Mucosa of descending colon (tissue), 3 donors: ENCODE data around the gene CTU2. TPM values are rescaled to one million over a fixed set of nuclear protein-coding genes. Genes with fewer than 3 reads are reported as not detected.
A peak's percentile ranks its signal among the peaks of the same experiment; 100 is the strongest.

ENCODE experiments used
- ATAC-seq: fragments of 200-7000 bp; cut with Tn5 transposase; one replicate; pipeline ENCODE4 v1.9.1; 2020; ENCODE audit warnings: mild to moderate bottlenecking, moderate library complexity
- DNase-seq, 3 donors: peaks; one replicate each; pipeline ENCODE4 v3.0.0-alpha.2; 2020
- H3K36me3 ChIP-seq: fragments of 200-600 bp; one replicate; pipeline ENCODE4 v1.8.0; 2021; ENCODE audit warnings: low read depth, mild to moderate bottlenecking
- H3K4me1 ChIP-seq: fragments of 200-600 bp; one replicate; pipeline ENCODE4 v1.8.0; 2021; ENCODE audit warnings: low read depth, mild to moderate bottlenecking
- H3K4me3 ChIP-seq: fragments of 200-600 bp; one replicate; pipeline ENCODE4 v1.8.0; 2021; ENCODE audit warnings: mild to moderate bottlenecking
- H3K9me3 ChIP-seq: fragments of 200-600 bp; one replicate; pipeline ENCODE4 v1.8.0; 2021; ENCODE audit warnings: mild to moderate bottlenecking
- CTCF ChIP-seq: fragments of 200-600 bp; IDR thresholded peaks from one replicate; pipeline ENCODE4 v1.8.0; 2022; ENCODE audit warnings: antibody characterized with exemption, mild to moderate bottlenecking
- intact Hi-C, 2 donors: fragments of 100-400 bp; cut with DNase I in 1 of 2; cut with micrococcal nuclease in 1 of 2; formaldehyde crosslinking; loops; one replicate each; pipeline versions ENCODE4 v1.11.0 to v1.11.1; 2022; cut with DNase I, micrococcal nuclease
- total RNA-seq, 3 donors: library from RNA; stranded (reverse); fragmentation: NEBNext Ultra II Directional in 2 of 3; extraction: Animal tissue kit (Norgen Biotek cat#: 25700) in 2 of 3; gene quantifications; one replicate each; pipeline versions ENCODE4 v1.2.1 to v1.2.4, GENCODE V29; 2021 to 2023
- donor health status: DM: no; HTN: no; CAD: no; lungs with moderate emphysema.
- donor health status: DM: no; HTN: no; CAD: no.
- donor health status: DM: no; HTN: yes; CAD: no.

Gene CTU2
- total RNA-seq, 3 donors from 2014 or later: 9.6 to 16.1 (median 13.6) TPM

- no peak for DNase-seq
- Histone ChIP-seq H3K4me1 (peaks cover 3% of the 10 kb centered on the region), H3K9me3 (no peaks in the 10 kb centered on the region), H3K36me3 (no peaks in the 10 kb centered on the region), H3K4me3 (no peak overlapping the region)
- no peak for ATAC-seq
- no peak for TF ChIP-seq CTCF
- intact Hi-C loops: no loop called here
Observed at GRCh38 chr16:88712362-88712979, 6.2 kb downstream of the CTU2 start.

GRCh38 chr16:88713054-88713453 lies 6.8 kb downstream of the CTU2 start:
- TF ChIP-seq CTCF: no peak
- H3K36me3 ChIP-seq: no peaks in the 10 kb centered on the region

GRCh38 chr16:88713568-88714419 lies 7.5 kb downstream of the CTU2 start:
- Histone ChIP-seq H3K4me1 (no peaks in the 10 kb centered on the region), H3K9me3 (no peaks in the 10 kb centered on the region), H3K36me3 (no peaks in the 10 kb centered on the region), H3K4me3 (no peak overlapping the region)
- ATAC-seq: peak; percentile 52
- TF ChIP-seq CTCF: no peak
- no peak for DNase-seq
- intact Hi-C loops: no loop called here

More at GRCh38 chr16:88713054-88713453, 6.8 kb downstream of the CTU2 start:
- no peak overlapping the region for H3K4me3 ChIP-seq
- H3K4me1 ChIP-seq: no peaks in the 10 kb centered on the region
- intact Hi-C loops: no loop called here
- no peaks in the 10 kb centered on the region for H3K9me3 ChIP-seq
- no peak for ATAC-seq
- DNase-seq: no peak

- TF ChIP-seq CTCF: no peak
- no peak for ATAC-seq
- Histone ChIP-seq H3K4me1 (no peaks in the 10 kb centered on the region), H3K36me3 (no peaks in the 10 kb centered on the region), H3K9me3 (no peaks in the 10 kb centered on the region), H3K4me3 (no peak overlapping the region)
- DNase-seq: no peak
- intact Hi-C loops: no loop called here
Observed at GRCh38 chr16:88714420-88715302, 8.4 kb downstream of the CTU2 start.

- Histone ChIP-seq H3K36me3 (no peaks in the 10 kb centered on the region), H3K9me3 (no peaks in the 10 kb centered on the region), H3K4me3 (no peak overlapping the region), H3K4me1 (no peaks in the 10 kb centered on the region)
- TF ChIP-seq CTCF: no peak
- intact Hi-C loops: no loop called here
- DNase-seq (no peak), ATAC-seq (no peak)
Observed at GRCh38 chr16:88715312-88716190, 9.2 kb downstream of the CTU2 start.
